GM23338 (cell line): ENCODE data around the gene UBE2F. TPM values are rescaled to one million over a fixed set of nuclear protein-coding genes. Genes with fewer than 3 reads are reported as not detected.

Source experiments
- ATAC-seq: fragments of 200-7000 bp; cut with Tn5 transposase; 3 replicates; pipeline ENCODE4 v1.9.1; 2020
- DNase-seq: peaks from one replicate; pipeline ENCODE4 v3.0.0-alpha.2; 2015; ENCODE audit warnings: low spot score
- H2AFZ ChIP-seq: fragments of 200-600 bp; sonication (generic); 2 replicates; pipeline ENCODE4 v1.8.0; 2016; ENCODE audit warnings: antibody characterized with exemption, mild to moderate bottlenecking, moderate library complexity
- H3F3A ChIP-seq: fragments of 200-600 bp; sonication (generic); replicated peaks from 2 replicates; pipeline ENCODE4 v1.8.0; 2017; ENCODE audit warnings: antibody characterized with exemption, mixed run types, low read depth
- H3K27ac ChIP-seq: fragments of 200-600 bp; sonication (generic); 2 replicates; pipeline ENCODE4 v1.6.1; 2016; ENCODE audit warnings: low read depth
- H3K27me3 ChIP-seq: fragments of 200-600 bp; sonication (generic); 2 replicates; pipeline ENCODE4 v1.8.0; 2016; ENCODE audit warnings: mild to moderate bottlenecking, mixed run types, moderate library complexity; ENCODE audit not compliant: insufficient read depth
- H3K36me3 ChIP-seq: fragments of 200-600 bp; sonication (generic); 2 replicates; pipeline ENCODE4 v1.8.0; 2016; ENCODE audit warnings: mild to moderate bottlenecking; ENCODE audit not compliant: insufficient read depth
- H3K4me1 ChIP-seq: fragments of 200-600 bp; sonication (generic); 2 replicates; pipeline ENCODE4 v1.8.0; 2016; ENCODE audit warnings: mild to moderate bottlenecking, moderate library complexity; ENCODE audit not compliant: insufficient read depth
- H3K4me2 ChIP-seq: fragments of 200-600 bp; sonication (generic); 2 replicates; pipeline ENCODE4 v1.7.1; 2017; ENCODE audit warnings: mixed run types
- H3K4me3 ChIP-seq: fragments of 200-600 bp; sonication (generic); 2 replicates; pipeline ENCODE4 v1.6.1; 2016; ENCODE audit warnings: mixed run types
- H3K79me2 ChIP-seq: fragments of 200-600 bp; sonication (generic); replicated peaks from 2 replicates; pipeline ENCODE4 v1.8.0; 2017; ENCODE audit warnings: mild to moderate bottlenecking; ENCODE audit not compliant: insufficient read depth
- H3K9me2 ChIP-seq: fragments of 200-600 bp; sonication (generic); 2 replicates; pipeline ENCODE4 v1.8.0; 2017; ENCODE audit not compliant: insufficient read depth
- H4K20me1 ChIP-seq: fragments of 200-600 bp; sonication (generic); replicated peaks from 2 replicates; pipeline ENCODE4 v1.8.0; 2017; ENCODE audit warnings: mild to moderate bottlenecking; ENCODE audit not compliant: insufficient read depth
- H3K27ac Mint-ChIP-seq: 2 replicates; pipeline ENCODE4 v1.8.0; 2020; ENCODE audit warnings: inconsistent platforms, mild to moderate bottlenecking, moderate library complexity, mixed read lengths
- H3K27me3 Mint-ChIP-seq: 3 replicates; pipeline ENCODE4 v1.8.0; 2022; ENCODE audit warnings: low read depth, mild to moderate bottlenecking, moderate library complexity, mixed read lengths, inconsistent platforms; ENCODE audit not compliant: insufficient read depth, poor library complexity
- H3K36me3 Mint-ChIP-seq: 3 replicates; pipeline ENCODE4 v1.8.0; 2021; ENCODE audit warnings: low read depth, mild to moderate bottlenecking, inconsistent platforms, moderate library complexity, mixed read lengths
- H3K4me1 Mint-ChIP-seq: 3 replicates; pipeline ENCODE4 v1.8.0; 2020; ENCODE audit warnings: mild to moderate bottlenecking, inconsistent platforms, mixed read lengths
- H3K4me3 Mint-ChIP-seq: 3 replicates; pipeline ENCODE4 v1.8.0; 2021; ENCODE audit warnings: moderate library complexity, mild to moderate bottlenecking, inconsistent platforms, mixed read lengths
- H3K9me3 Mint-ChIP-seq: 3 replicates; pipeline ENCODE4 v1.8.0; 2020; ENCODE audit warnings: moderate library complexity, mild to moderate bottlenecking, inconsistent platforms, mixed read lengths
- CREB1 ChIP-seq: fragments of 250-450 bp; sonication (Bioruptor Pico); IDR thresholded peaks from 2 replicates; pipeline ENCODE4 v1.5.0; 2020; ENCODE audit warnings: low read depth, mild to moderate bottlenecking, moderate library complexity
- EZH2 ChIP-seq: fragments of 200-600 bp; sonication (generic); IDR thresholded peaks from one replicate; pipeline ENCODE4 v1.8.0; 2017; ENCODE audit warnings: antibody characterized with exemption, mild to moderate bottlenecking, low read depth; ENCODE audit not compliant: unreplicated experiment
- EZH2phosphoT487 ChIP-seq: fragments of 200-600 bp; sonication (generic); IDR thresholded peaks from one replicate; pipeline ENCODE4 v1.8.1; 2018; ENCODE audit warnings: antibody characterized with exemption; ENCODE audit not compliant: unreplicated experiment
- JUNB ChIP-seq: IDR thresholded peaks from one replicate; pipeline ENCODE4 v1.6.1; 2016; ENCODE audit warnings: antibody characterized with exemption; ENCODE audit not compliant: unreplicated experiment
- NANOG ChIP-seq: IDR thresholded peaks from 2 replicates; pipeline ENCODE4 v1.6.1; 2016; ENCODE audit warnings: antibody characterized with exemption, borderline replicate concordance
- POLR2AphosphoS5 ChIP-seq: IDR thresholded peaks from 2 replicates; pipeline ENCODE4 v1.6.1; 2016; ENCODE audit warnings: antibody characterized with exemption, low read depth
- STAT1 ChIP-seq: IDR thresholded peaks from one replicate; pipeline ENCODE4 v1.6.1; 2016; ENCODE audit warnings: antibody characterized with exemption; ENCODE audit not compliant: unreplicated experiment
- ZNF114 ChIP-seq: fragments of 250-450 bp; sonication (Bioruptor Pico); IDR thresholded peaks from 2 replicates; pipeline ENCODE4 v1.5.0; 2020; ENCODE audit warnings: mild to moderate bottlenecking, moderate library complexity
- ZNF331 ChIP-seq: fragments of 250-450 bp; sonication (Bioruptor Pico); IDR thresholded peaks from 2 replicates; pipeline ENCODE4 v1.5.0; 2020; ENCODE audit warnings: low read depth, mild to moderate bottlenecking, moderate library complexity
- polyA plus RNA-seq: library from polyadenylated mRNA; unstranded; fragments of >200 nt; fragmentation: Nextera tagmentation; extraction: Ambion mirVana; gene quantifications from 2 replicates; pipeline ENCODE4 v1.2.1, GENCODE V29; 2016
- total RNA-seq: library from RNA; depleted of rRNA; stranded (reverse); fragments of >200 nt; shearing (Covaris generic); gene quantifications from 2 replicates; pipeline ENCODE4 v1.2.3, GENCODE V29; 2014
- TF ChIP-seq, protein P1 (sequence below): IDR thresholded peaks from one replicate; pipeline ENCODE4 v1.6.1; 2018; ENCODE audit warnings: antibody characterized with exemption; ENCODE audit not compliant: unreplicated experiment
- TF ChIP-seq, protein P2 (sequence below): fragments of 250-450 bp; sonication (Bioruptor Pico); IDR thresholded peaks from 2 replicates; pipeline ENCODE4 v1.5.0; 2020; ENCODE audit warnings: mild to moderate bottlenecking, moderate library complexity
- TF ChIP-seq, protein P3 (sequence below), 2 experiments: fragments of 200-600 bp in 1 of 2; sonication (generic) in 1 of 2; conservative IDR thresholded peaks; 2 replicates each; pipeline versions ENCODE4 v1.5.1 to v1.6.1; 2016 to 2017; ENCODE audit warnings: antibody characterized with exemption in 2 of 2, low read depth in 2 of 2, mild to moderate bottlenecking in 2 of 2, moderate library complexity in 1 of 2
- TF ChIP-seq, protein P4 (sequence below): IDR thresholded peaks from 2 replicates; pipeline ENCODE4 v1.6.1; 2016; ENCODE audit warnings: antibody characterized with exemption

UBE2F gene
- total and polyA plus RNA-seq, 2 experiments from 2014 or later: 98.2 to 106 TPM

DNA sequence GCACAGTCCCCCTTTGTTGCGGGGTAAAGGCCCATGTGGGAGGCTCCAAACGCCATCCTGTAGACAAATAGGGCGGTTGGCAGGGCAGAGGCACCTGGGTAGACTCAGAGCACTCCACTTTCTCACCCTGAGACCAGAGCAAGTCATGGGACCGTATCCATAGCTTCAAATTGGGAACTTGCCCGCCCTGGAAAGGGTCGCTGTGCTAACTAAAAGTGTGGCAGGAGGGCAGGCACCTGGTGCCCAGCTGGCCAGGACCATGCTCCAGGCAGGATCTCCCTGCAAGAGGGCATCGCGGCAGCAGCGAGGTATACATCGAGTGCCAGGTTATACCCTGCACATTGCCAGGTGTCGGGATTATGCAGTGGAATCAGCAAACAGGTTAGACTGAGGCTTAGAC lies 73.2 kb downstream of the UBE2F start:
- H3F3A ChIP-seq: no peaks in the 10 kb centered on the region
- H3K79me2 ChIP-seq: no peaks in the 10 kb centered on the region
- Mint-ChIP-seq H3K36me3 (peaks cover 34% of the 10 kb centered on the region), H3K27ac (no peak overlapping the region), H3K27me3 (no peaks in the 10 kb centered on the region), H3K9me3 (no peaks in the 10 kb centered on the region), H3K4me3 (no peak overlapping the region), H3K4me1 (no peaks in the 10 kb centered on the region)
- DNase-seq (no peak), ATAC-seq (no peak)
- H3K27me3 ChIP-seq: no peaks in the 10 kb centered on the region
- no peaks in the 10 kb centered on the region for H3K9me2 ChIP-seq
- TF ChIP-seq CREB1 (no peak), ZNF114 (CRISPR knock-in tag) (no peak), EZH2phosphoT487 (no peak), STAT1 (no peak), EZH2 (no peak), NANOG (no peak), ZNF331 (CRISPR knock-in tag) (no peak), POLR2AphosphoS5 (no peak), JUNB (no peak)
- TF ChIP-seq, protein P1, sequence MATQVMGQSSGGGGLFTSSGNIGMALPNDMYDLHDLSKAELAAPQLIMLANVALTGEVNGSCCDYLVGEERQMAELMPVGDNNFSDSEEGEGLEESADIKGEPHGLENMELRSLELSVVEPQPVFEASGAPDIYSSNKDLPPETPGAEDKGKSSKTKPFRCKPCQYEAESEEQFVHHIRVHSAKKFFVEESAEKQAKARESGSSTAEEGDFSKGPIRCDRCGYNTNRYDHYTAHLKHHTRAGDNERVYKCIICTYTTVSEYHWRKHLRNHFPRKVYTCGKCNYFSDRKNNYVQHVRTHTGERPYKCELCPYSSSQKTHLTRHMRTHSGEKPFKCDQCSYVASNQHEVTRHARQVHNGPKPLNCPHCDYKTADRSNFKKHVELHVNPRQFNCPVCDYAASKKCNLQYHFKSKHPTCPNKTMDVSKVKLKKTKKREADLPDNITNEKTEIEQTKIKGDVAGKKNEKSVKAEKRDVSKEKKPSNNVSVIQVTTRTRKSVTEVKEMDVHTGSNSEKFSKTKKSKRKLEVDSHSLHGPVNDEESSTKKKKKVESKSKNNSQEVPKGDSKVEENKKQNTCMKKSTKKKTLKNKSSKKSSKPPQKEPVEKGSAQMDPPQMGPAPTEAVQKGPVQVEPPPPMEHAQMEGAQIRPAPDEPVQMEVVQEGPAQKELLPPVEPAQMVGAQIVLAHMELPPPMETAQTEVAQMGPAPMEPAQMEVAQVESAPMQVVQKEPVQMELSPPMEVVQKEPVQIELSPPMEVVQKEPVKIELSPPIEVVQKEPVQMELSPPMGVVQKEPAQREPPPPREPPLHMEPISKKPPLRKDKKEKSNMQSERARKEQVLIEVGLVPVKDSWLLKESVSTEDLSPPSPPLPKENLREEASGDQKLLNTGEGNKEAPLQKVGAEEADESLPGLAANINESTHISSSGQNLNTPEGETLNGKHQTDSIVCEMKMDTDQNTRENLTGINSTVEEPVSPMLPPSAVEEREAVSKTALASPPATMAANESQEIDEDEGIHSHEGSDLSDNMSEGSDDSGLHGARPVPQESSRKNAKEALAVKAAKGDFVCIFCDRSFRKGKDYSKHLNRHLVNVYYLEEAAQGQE: no peak
- TF ChIP-seq, protein P2, sequence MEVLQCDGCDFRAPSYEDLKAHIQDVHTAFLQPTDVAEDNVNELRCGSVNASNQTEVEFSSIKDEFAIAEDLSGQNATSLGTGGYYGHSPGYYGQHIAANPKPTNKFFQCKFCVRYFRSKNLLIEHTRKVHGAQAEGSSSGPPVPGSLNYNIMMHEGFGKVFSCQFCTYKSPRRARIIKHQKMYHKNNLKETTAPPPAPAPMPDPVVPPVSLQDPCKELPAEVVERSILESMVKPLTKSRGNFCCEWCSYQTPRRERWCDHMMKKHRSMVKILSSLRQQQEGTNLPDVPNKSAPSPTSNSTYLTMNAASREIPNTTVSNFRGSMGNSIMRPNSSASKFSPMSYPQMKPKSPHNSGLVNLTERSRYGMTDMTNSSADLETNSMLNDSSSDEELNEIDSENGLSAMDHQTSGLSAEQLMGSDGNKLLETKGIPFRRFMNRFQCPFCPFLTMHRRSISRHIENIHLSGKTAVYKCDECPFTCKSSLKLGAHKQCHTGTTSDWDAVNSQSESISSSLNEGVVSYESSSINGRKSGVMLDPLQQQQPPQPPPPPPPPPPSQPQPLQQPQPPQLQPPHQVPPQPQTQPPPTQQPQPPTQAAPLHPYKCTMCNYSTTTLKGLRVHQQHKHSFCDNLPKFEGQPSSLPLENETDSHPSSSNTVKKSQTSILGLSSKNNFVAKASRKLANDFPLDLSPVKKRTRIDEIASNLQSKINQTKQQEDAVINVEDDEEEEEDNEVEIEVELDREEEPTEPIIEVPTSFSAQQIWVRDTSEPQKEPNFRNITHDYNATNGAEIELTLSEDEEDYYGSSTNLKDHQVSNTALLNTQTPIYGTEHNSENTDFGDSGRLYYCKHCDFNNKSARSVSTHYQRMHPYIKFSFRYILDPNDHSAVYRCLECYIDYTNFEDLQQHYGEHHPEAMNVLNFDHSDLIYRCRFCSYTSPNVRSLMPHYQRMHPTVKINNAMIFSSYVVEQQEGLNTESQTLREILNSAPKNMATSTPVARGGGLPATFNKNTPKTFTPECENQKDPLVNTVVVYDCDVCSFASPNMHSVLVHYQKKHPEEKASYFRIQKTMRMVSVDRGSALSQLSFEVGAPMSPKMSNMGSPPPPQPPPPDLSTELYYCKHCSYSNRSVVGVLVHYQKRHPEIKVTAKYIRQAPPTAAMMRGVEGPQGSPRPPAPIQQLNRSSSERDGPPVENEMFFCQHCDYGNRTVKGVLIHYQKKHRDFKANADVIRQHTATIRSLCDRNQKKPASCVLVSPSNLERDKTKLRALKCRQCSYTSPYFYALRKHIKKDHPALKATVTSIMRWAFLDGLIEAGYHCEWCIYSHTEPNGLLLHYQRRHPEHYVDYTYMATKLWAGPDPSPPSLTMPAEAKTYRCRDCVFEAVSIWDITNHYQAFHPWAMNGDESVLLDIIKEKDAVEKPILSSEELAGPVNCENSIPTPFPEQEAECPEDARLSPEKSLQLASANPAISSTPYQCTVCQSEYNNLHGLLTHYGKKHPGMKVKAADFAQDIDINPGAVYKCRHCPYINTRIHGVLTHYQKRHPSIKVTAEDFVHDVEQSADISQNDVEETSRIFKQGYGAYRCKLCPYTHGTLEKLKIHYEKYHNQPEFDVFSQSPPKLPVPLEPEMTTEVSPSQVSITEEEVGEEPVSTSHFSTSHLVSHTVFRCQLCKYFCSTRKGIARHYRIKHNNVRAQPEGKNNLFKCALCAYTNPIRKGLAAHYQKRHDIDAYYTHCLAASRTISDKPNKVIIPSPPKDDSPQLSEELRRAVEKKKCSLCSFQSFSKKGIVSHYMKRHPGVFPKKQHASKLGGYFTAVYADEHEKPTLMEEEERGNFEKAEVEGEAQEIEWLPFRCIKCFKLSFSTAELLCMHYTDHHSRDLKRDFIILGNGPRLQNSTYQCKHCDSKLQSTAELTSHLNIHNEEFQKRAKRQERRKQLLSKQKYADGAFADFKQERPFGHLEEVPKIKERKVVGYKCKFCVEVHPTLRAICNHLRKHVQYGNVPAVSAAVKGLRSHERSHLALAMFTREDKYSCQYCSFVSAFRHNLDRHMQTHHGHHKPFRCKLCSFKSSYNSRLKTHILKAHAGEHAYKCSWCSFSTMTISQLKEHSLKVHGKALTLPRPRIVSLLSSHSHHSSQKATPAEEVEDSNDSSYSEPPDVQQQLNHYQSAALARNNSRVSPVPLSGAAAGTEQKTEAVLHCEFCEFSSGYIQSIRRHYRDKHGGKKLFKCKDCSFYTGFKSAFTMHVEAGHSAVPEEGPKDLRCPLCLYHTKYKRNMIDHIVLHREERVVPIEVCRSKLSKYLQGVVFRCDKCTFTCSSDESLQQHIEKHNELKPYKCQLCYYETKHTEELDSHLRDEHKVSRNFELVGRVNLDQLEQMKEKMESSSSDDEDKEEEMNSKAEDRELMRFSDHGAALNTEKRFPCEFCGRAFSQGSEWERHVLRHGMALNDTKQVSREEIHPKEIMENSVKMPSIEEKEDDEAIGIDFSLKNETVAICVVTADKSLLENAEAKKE (CRISPR knock-in tag): no peak
- TF ChIP-seq, protein P3, sequence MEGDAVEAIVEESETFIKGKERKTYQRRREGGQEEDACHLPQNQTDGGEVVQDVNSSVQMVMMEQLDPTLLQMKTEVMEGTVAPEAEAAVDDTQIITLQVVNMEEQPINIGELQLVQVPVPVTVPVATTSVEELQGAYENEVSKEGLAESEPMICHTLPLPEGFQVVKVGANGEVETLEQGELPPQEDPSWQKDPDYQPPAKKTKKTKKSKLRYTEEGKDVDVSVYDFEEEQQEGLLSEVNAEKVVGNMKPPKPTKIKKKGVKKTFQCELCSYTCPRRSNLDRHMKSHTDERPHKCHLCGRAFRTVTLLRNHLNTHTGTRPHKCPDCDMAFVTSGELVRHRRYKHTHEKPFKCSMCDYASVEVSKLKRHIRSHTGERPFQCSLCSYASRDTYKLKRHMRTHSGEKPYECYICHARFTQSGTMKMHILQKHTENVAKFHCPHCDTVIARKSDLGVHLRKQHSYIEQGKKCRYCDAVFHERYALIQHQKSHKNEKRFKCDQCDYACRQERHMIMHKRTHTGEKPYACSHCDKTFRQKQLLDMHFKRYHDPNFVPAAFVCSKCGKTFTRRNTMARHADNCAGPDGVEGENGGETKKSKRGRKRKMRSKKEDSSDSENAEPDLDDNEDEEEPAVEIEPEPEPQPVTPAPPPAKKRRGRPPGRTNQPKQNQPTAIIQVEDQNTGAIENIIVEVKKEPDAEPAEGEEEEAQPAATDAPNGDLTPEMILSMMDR (conservative IDR thresholded peaks at IDR 0.05; ENCODE audit: low read depth in 2 of 2): no peak
- TF ChIP-seq, protein P4, sequence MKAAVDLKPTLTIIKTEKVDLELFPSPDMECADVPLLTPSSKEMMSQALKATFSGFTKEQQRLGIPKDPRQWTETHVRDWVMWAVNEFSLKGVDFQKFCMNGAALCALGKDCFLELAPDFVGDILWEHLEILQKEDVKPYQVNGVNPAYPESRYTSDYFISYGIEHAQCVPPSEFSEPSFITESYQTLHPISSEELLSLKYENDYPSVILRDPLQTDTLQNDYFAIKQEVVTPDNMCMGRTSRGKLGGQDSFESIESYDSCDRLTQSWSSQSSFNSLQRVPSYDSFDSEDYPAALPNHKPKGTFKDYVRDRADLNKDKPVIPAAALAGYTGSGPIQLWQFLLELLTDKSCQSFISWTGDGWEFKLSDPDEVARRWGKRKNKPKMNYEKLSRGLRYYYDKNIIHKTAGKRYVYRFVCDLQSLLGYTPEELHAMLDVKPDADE: no peak
- H3K27ac ChIP-seq: no peak overlapping the region
- H2AFZ ChIP-seq: no peak overlapping the region
- no peak overlapping the region for H3K4me2 ChIP-seq
- no peak overlapping the region for H3K4me3 ChIP-seq
- H3K36me3 ChIP-seq: peaks cover 14% of the 10 kb centered on the region
- no peaks in the 10 kb centered on the region for H3K4me1 ChIP-seq
- 0 out of 2 replicates have a peak, but pooled peaks cover 7% of the 10 kb centered on the region for H4K20me1 ChIP-seq
